ENCODE results near the gene RPP30.
A peak's percentile ranks its signal among the peaks of the same experiment; 100 is the strongest.
"Not testable (repeated sequence)": the region's sequence is repeated elsewhere in the genome, so short reads cannot be mapped to it uniquely, and the experiment has no call there.

RPP30 gene

DNA sequence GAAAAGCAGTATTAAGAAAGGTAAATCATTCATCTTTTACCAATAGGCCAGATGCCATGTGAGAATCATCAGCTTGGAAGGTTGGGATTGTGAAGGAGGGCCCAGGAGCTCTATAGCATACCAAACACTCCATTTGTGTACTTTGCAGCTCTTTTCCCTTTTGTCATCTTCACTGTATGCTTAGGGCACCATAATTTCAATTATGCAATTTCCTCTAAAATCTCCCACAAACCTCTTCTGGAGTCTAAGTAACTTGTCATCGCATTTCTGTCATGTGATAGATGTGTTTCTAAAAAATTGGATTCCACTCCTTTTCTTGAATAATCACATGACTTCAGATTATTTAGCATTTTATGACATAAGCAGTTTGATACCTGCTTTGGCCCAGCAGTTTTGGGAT, 17.9 kb downstream of the RPP30 start:
- TF ChIP-seq, protein P1, sequence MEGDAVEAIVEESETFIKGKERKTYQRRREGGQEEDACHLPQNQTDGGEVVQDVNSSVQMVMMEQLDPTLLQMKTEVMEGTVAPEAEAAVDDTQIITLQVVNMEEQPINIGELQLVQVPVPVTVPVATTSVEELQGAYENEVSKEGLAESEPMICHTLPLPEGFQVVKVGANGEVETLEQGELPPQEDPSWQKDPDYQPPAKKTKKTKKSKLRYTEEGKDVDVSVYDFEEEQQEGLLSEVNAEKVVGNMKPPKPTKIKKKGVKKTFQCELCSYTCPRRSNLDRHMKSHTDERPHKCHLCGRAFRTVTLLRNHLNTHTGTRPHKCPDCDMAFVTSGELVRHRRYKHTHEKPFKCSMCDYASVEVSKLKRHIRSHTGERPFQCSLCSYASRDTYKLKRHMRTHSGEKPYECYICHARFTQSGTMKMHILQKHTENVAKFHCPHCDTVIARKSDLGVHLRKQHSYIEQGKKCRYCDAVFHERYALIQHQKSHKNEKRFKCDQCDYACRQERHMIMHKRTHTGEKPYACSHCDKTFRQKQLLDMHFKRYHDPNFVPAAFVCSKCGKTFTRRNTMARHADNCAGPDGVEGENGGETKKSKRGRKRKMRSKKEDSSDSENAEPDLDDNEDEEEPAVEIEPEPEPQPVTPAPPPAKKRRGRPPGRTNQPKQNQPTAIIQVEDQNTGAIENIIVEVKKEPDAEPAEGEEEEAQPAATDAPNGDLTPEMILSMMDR (conservative IDR thresholded peaks at IDR 0.05), result no peak
- no peak overlapping the region for H3K27ac ChIP-seq

DNA sequence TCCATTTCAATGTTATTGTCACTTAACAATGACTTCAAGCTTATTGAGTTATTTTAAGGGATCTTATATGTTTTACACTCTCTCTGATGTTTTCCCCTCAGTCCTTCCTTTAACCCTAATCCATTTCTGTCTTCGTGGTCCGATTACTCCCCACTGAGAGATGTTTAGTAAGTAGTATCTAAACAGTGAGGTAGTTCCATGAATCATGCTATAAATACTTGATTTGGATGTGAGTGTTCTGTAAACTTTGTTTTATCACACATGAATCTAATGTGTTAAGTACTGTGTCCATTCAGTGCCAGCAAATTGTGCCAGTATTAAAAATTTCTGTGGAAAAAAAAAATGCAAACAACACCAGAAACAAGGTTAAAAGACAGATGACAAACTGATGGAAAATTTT, 18.6 kb downstream of the RPP30 start:
- TF ChIP-seq, protein P1 (conservative IDR thresholded peaks at IDR 0.05), result no peak
- no peak overlapping the region for H3K27ac ChIP-seq

DNA sequence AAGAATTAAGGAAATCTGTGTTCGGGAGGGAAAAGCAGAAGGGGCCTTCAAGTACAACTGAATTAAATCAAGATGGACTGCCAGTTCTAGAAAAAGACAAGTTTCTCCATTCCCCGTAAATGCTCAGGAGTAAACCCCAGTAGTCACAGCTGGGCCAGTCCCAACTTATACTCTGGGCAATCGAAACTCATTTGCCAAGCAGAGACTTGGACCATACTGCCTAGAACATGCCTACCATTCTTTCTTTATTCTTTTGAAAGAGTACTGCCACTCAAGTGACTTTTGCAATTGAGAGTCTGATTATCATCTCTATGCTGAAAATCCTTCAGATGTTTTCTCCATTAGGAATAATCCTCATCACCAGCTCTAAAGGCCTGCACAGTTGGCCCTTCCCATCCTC, 21.4 kb downstream of the RPP30 start:
- no peak overlapping the region for H3K27ac ChIP-seq
- TF ChIP-seq, protein P1 (conservative IDR thresholded peaks at IDR 0.05), result no peak

DNA sequence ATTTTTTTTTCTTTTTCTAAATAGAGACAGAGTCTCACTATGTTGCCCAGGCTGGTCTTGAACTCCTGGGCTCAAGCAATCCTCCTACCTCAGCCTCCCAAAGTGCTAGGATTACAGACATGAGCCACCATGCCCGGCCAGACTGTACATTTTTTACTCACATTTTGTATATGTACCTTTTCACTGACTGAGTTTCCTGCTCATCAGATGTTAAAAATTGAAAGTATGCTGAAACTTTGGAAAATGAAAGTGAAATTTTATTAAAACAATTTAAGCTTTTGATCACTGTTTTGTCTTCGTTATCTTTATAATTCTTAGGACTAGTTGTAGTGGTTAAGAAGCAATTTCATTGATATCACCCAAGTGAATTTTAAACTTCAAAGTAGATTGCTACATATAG, 25.1 kb downstream of the RPP30 start:
- H3K27ac ChIP-seq, result not testable (repeated sequence)

DNA sequence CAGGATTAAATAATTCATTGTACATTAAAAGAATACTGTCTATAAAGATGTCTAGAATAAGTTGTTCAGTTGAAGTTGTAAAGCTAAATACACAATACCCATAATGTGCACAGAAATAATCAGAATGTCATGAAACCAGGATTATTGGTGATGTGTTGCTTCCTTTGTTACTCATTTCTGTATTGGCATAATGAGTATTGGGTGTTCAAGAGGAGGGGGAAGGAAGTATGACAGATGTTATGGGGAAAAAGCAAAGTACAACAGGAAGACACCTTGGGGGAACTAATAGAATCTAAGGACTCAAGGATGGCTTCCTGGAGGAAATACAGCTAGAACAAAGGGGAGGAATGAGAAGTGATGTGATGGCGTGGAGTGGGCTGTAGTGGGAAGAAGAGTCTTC, 34.2 kb downstream of the RPP30 start:
- H3K27ac ChIP-seq, result no peak overlapping the region
- TF ChIP-seq, protein P1 (conservative IDR thresholded peaks at IDR 0.05), result no peak

DNA sequence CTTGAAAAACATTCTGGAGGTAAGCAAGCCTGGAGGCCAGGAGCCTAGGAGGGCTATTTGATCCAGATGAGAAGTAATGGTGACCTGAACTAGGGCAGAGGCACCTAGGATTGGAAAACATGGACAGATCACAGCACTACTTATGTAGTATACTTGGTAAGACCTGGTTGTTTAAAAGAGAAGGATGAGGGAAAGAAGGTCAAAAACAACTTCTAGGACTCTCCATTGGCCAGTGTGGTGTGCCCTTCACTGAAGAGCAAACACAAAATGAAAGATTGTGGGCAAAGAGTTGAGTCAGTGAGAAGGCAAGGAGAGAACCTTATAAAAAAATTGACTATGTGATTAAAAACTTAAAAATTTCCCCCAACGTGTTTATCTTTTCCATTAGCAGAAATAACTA, 34.8 kb downstream of the RPP30 start:
- TF ChIP-seq, protein P1 (conservative IDR thresholded peaks at IDR 0.05), result no peak
- H3K27ac ChIP-seq, result no peak overlapping the region

DNA sequence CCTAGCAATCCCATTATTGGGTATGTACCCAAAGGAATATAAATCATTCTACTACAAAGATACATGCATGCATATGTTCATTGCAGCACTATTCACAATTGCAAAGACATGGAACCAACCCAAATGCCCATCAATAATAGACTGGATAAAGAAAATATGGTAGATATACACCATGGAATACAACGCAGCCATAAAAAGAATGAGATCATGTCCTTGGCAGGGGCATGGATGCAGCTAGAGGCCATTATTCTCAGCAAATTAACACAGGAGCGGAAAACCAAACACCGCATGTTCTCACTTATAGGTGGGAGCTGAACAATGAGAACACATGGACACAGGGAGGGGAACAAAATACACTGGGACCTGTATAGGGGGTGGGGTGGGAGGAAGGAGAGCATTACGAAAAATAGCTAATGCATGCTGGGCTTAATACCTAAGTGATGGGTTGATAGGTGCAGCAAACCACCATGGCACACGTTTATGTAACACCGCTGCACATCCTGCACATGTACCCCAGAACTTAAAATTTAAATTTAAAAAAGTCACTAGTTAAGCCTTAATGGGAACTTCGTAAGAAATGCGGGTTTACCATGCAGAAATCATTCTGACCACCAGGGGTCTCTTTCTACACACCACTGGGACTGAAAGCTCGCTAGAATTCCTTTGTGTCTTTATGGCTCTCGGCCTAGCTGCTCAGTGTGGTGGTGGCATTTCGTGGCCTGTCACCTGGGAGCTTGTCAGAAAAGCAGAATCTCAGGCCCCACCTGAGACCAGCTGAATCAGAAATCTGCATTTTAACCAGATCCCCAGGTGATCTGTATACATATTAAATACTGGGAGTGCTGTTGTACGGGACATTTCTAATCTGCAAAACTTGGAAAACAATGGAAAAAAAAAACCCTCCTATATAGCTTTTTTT, 39.6 kb downstream of the RPP30 start:
- TF ChIP-seq, protein P1 (conservative IDR thresholded peaks at IDR 0.05), result peak; percentile 88
- H3K27ac ChIP-seq, result peak overlapping the region; percentile 19; the same call in 1 of the 2 replicates

DNA sequence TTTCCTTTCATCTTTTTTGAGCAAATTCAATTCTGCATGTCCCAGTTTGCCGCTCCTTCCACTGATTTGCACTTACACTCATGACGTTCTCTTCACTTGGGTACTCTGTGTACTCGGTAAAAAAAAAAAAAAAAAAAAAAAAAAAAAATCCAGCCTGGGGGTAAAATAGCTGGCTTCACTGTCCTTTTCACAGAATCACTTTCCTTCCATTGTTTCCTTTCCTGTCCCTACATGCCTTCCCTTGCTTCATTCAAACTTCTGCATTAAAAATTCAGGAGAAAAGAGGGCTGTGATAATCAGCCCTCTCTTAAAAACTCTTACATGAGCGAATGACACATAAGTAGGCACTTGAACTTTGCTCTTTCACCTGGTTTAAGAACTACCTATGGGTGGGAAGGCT, 40.4 kb downstream of the RPP30 start:
- H3K27ac ChIP-seq, result peak overlapping the region; percentile 19; the same call in 1 of the 2 replicates
- TF ChIP-seq, protein P1 (conservative IDR thresholded peaks at IDR 0.05), result no peak

All from VCaP (cell line).